ENCODE data around the gene PCCA.

The PCCA gene

DNA sequence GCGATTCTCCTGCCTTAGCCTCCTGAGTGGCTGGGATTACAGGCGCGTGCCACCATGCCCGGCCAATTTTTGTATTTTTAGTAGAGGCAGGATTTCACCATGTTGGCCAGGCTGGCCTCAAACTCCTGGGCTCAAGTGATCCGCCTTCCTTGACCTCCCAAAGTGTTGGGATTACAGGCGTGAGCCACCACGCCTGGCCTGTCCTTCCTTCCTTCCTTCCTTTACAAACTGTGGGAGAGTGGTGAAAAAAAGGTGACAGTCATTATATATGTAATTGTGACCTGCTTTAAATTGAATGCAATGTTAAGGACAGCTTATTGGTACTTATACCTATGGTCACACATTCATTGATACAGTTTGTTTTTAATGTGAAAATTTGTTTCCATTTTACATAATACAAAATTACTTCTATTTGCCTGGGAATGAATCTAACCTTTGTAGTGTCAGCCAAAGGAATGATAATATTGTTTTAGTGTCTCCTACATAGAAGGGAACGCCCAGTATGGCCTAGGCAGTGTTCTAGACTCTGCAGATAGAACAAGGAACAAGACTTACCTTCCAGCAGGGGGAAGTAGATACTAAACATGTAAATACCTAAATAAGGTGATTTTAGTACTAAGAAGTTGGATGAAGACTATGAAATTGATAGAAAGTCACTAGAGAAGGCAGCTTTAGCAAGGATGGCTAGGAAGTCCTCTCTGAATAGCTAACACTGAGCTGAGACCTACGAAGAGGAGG, 353.4 kb downstream of the PCCA start:
- Histone ChIP-seq H3K9ac (ENCODE audit: low read length) (no peak overlapping the region), H3K27me3 (ENCODE audit: insufficient read depth, low read length) (no peaks in the 10 kb centered on the region), H3K4me1 (ENCODE audit: insufficient read depth, low read length, severe bottlenecking) (no peaks in the 10 kb centered on the region), H3K4me2 (ENCODE audit: low read length) (no peak overlapping the region), H3K9me2 (ENCODE audit: low read depth, low read length) (no peaks in the 10 kb centered on the region), H3F3A (ENCODE audit: insufficient read depth, low read length) (no peaks in the 10 kb centered on the region), H3K9me3 (ENCODE audit: low read length) (no peaks in the 10 kb centered on the region), H4K20me1 (ENCODE audit: insufficient read depth, low read length) (no peaks in the 10 kb centered on the region), H3K4me3 (ENCODE audit: low read depth, low read length, poor library complexity, severe bottlenecking) (no peak overlapping the region), H3K36me3 (ENCODE audit: insufficient read depth, low read length) (no peaks in the 10 kb centered on the region), H3K27ac (ENCODE audit: low read depth, low read length, poor library complexity, severe bottlenecking) (no peak overlapping the region), H2AFZ (ENCODE audit: low read length) (no peak overlapping the region), H3K79me2 (ENCODE audit: insufficient read depth, low read length) (no peaks in the 10 kb centered on the region)
- no peak for TF ChIP-seq EZH2 (IDR thresholded peaks at IDR 0.05; ENCODE audit: borderline replicate concordance, low read length)
- TF ChIP-seq, protein P1, sequence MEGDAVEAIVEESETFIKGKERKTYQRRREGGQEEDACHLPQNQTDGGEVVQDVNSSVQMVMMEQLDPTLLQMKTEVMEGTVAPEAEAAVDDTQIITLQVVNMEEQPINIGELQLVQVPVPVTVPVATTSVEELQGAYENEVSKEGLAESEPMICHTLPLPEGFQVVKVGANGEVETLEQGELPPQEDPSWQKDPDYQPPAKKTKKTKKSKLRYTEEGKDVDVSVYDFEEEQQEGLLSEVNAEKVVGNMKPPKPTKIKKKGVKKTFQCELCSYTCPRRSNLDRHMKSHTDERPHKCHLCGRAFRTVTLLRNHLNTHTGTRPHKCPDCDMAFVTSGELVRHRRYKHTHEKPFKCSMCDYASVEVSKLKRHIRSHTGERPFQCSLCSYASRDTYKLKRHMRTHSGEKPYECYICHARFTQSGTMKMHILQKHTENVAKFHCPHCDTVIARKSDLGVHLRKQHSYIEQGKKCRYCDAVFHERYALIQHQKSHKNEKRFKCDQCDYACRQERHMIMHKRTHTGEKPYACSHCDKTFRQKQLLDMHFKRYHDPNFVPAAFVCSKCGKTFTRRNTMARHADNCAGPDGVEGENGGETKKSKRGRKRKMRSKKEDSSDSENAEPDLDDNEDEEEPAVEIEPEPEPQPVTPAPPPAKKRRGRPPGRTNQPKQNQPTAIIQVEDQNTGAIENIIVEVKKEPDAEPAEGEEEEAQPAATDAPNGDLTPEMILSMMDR (IDR thresholded peaks at IDR 0.05; ENCODE audit: low read length), result no peak

DNA sequence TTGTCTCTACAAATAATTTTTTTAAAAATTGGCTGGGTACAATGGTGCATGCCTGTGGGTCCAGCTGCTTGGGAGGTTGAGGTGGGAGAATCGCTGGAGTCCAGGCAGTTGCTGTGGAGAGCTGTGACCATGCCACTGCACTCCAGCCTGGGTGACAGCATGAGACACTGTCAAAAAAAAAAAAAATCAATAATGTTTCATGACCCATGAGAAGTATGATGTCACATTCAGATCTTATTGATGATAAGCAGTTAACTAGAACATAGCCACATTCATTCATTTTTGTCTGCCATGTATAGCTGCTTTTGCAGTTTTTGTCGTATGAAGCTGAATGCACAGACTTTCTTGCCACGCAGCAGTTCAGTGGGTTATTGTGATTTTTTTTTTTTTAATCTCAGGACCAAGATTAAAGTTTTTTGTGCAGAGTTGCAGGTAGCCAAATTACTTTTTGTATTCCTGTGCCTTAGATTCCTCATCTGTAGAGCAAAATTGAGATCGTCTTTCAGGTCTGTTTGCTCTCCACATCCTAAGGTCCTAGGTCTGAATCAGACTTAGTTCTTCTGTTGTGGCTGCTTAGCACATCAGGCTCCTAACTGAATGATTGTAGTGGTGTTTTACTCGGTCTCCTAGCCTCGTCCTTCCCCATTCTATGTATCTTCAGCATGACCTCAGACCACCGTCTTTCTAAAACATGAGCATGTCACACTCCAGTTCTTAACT, 354.5 kb downstream of the PCCA start:
- no peak for TF ChIP-seq EZH2 (IDR thresholded peaks at IDR 0.05; ENCODE audit: borderline replicate concordance, low read length)
- TF ChIP-seq, protein P1 (IDR thresholded peaks at IDR 0.05; ENCODE audit: low read length), result no peak
- no peaks in the 10 kb centered on the region for H3K4me1 ChIP-seq (ENCODE audit: insufficient read depth, low read length, severe bottlenecking)

DNA sequence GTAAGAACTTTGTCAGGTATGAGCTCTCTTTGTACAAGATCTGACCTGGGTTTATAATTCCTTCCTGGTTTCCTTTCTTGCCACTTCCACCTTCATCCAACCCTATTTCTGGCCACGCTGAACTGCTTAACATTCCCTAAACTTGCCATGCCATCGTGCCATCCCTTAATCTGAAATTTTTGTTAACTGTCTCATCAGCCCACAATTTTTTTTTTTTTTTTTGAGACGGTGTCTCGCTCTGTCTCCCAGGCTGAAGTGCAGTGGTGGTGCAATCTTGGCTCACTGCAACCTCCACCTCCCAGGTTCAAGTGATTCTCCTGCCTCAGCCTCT, 355.1 kb downstream of the PCCA start:
- H3K36me3 ChIP-seq (ENCODE audit: insufficient read depth, low read length), result no peaks in the 10 kb centered on the region
- no peaks in the 10 kb centered on the region for H4K20me1 ChIP-seq (ENCODE audit: insufficient read depth, low read length)
- no peaks in the 10 kb centered on the region for H3K9me2 ChIP-seq (ENCODE audit: low read depth, low read length)
- no peaks in the 10 kb centered on the region for H3K9me3 ChIP-seq (ENCODE audit: low read length)
- no peaks in the 10 kb centered on the region for H3K4me1 ChIP-seq (ENCODE audit: insufficient read depth, low read length, severe bottlenecking)
- H3K27ac ChIP-seq (ENCODE audit: low read depth, low read length, poor library complexity, severe bottlenecking), result no peak overlapping the region
- H3K9ac ChIP-seq (ENCODE audit: low read length), result no peak overlapping the region
- peaks cover 2% of the 10 kb centered on the region; the same call in 1 of the 2 replicates for H3K27me3 ChIP-seq (ENCODE audit: insufficient read depth, low read length)
- H3K4me3 ChIP-seq (ENCODE audit: low read depth, low read length, poor library complexity, severe bottlenecking), result no peak overlapping the region
- no peaks in the 10 kb centered on the region for H3F3A ChIP-seq (ENCODE audit: insufficient read depth, low read length)
- no peak overlapping the region for H2AFZ ChIP-seq (ENCODE audit: low read length)
- no peak overlapping the region for H3K4me2 ChIP-seq (ENCODE audit: low read length)
- H3K79me2 ChIP-seq (ENCODE audit: insufficient read depth, low read length), result no peaks in the 10 kb centered on the region
- no peak for TF ChIP-seq EZH2 (IDR thresholded peaks at IDR 0.05; ENCODE audit: borderline replicate concordance, low read length)
- TF ChIP-seq, protein P1 (IDR thresholded peaks at IDR 0.05; ENCODE audit: low read length), result no peak

More for the DNA sequence above, 354.5 kb downstream of the PCCA start:
- Histone ChIP-seq H3K36me3 (ENCODE audit: insufficient read depth, low read length) (no peaks in the 10 kb centered on the region), H3K9me3 (ENCODE audit: low read length) (no peaks in the 10 kb centered on the region), H3K27me3 (ENCODE audit: insufficient read depth, low read length) (no peaks in the 10 kb centered on the region), H3F3A (ENCODE audit: insufficient read depth, low read length) (no peaks in the 10 kb centered on the region), H3K79me2 (ENCODE audit: insufficient read depth, low read length) (no peaks in the 10 kb centered on the region), H3K9ac (ENCODE audit: low read length) (no peak overlapping the region), H3K4me2 (ENCODE audit: low read length) (no peak overlapping the region), H3K4me3 (ENCODE audit: low read depth, low read length, poor library complexity, severe bottlenecking) (no peak overlapping the region), H3K27ac (ENCODE audit: low read depth, low read length, poor library complexity, severe bottlenecking) (no peak overlapping the region), H2AFZ (ENCODE audit: low read length) (no peak overlapping the region), H3K9me2 (ENCODE audit: low read depth, low read length) (no peaks in the 10 kb centered on the region), H4K20me1 (ENCODE audit: insufficient read depth, low read length) (no peaks in the 10 kb centered on the region)

All from OCI-LY1 (cell line).